PC-9 (cell line): Measurements from ENCODE around the gene EHD4. TPM values are rescaled to one million over a fixed set of nuclear protein-coding genes. Genes with fewer than 3 reads are reported as not detected.

Experiments used
- Bru-seq: library from RNA; stranded (reverse); fragments of 400-500 nt; gene quantifications from one replicate; lab custom pipeline; 2021; lab: Mats Ljungman, UMichigan
- BruChase-seq, 2 experiments: library from RNA; stranded (reverse); fragments of 400-500 nt; gene quantifications; one replicate each; lab custom pipeline; 2021; lab: Mats Ljungman, UMichigan
- BruUV-seq: library from RNA; stranded (reverse); fragments of 400-500 nt; replicated peaks from 2 replicates; lab custom pipeline; 2021; lab: Mats Ljungman, UMichigan
- CTCF ChIA-PET: fragments of 300-600 bp; sonication (Branson Sonifier 250); formaldehyde crosslinking; loops from one replicate; lab custom pipeline; 2022; ENCODE audit warnings: antibody characterized with exemption; lab: Charles Lee
- POLR2A ChIA-PET: fragments of 300-600 bp; sonication (Branson Sonifier 250); formaldehyde crosslinking; loops from one replicate; lab custom pipeline; 2022; ENCODE audit warnings: antibody characterized with exemption; ENCODE audit not compliant: unreplicated experiment; lab: Charles Lee
- DNase-seq, 2 experiments: peaks; one replicate each; pipeline versions ENCODE4 v3.0.0 to v3.0.0-alpha.2; 2015 to 2022; ENCODE audit warnings: mixed read lengths in 1 of 2
- H2AFZ ChIP-seq: fragments of 200-600 bp; sonication (generic); 2 replicates; pipeline ENCODE4 v1.8.1; 2017; ENCODE audit warnings: antibody characterized with exemption
- H3F3A ChIP-seq: fragments of 200-600 bp; sonication (generic); 2 replicates; pipeline ENCODE4 v1.8.1; 2017; ENCODE audit warnings: antibody characterized with exemption, mild to moderate bottlenecking, low read depth; ENCODE audit not compliant: insufficient read depth
- H3K27ac ChIP-seq: fragments of 200-600 bp; sonication (generic); 2 replicates; pipeline ENCODE4 v1.6.1; 2016; ENCODE audit warnings: mixed run types
- H3K27me3 ChIP-seq: fragments of 200-600 bp; sonication (generic); 2 replicates; pipeline ENCODE4 v1.6.1; 2016; ENCODE audit warnings: low read depth, mixed run types; ENCODE audit not compliant: insufficient read depth
- H3K36me3 ChIP-seq: fragments of 200-600 bp; sonication (generic); 2 replicates; pipeline ENCODE4 v1.6.1; 2016; ENCODE audit warnings: low read depth, mixed run types
- H3K4me1 ChIP-seq: fragments of 200-600 bp; sonication (generic); replicated peaks from 2 replicates; pipeline ENCODE4 v1.6.1; 2016; ENCODE audit warnings: mixed run types; ENCODE audit not compliant: insufficient read depth
- H3K4me2 ChIP-seq: fragments of 200-600 bp; sonication (generic); 2 replicates; pipeline ENCODE4 v1.6.1; 2017; ENCODE audit warnings: mixed run types
- H3K4me3 ChIP-seq: fragments of 200-600 bp; sonication (generic); 2 replicates; pipeline ENCODE4 v1.6.1; 2016; ENCODE audit warnings: mixed run types
- H3K79me2 ChIP-seq: fragments of 200-600 bp; sonication (generic); 2 replicates; pipeline ENCODE4 v1.6.1; 2017; ENCODE audit warnings: low read depth, mixed run types
- H3K9me2 ChIP-seq: fragments of 200-600 bp; sonication (generic); 2 replicates; pipeline ENCODE4 v1.8.1; 2017; ENCODE audit warnings: mild to moderate bottlenecking; ENCODE audit not compliant: insufficient read depth
- H3K9me3 ChIP-seq: fragments of 200-600 bp; sonication (generic); 2 replicates; pipeline ENCODE4 v1.8.1; 2016; ENCODE audit warnings: low read depth; ENCODE audit not compliant: insufficient read depth
- H4K20me1 ChIP-seq: fragments of 200-600 bp; sonication (generic); 2 replicates; pipeline ENCODE4 v1.8.1; 2017; ENCODE audit not compliant: insufficient read depth
- EZH2 ChIP-seq: fragments of 200-600 bp; sonication (generic); IDR thresholded peaks from 2 replicates; pipeline ENCODE4 v1.8.0; 2017; ENCODE audit warnings: antibody characterized with exemption, low read depth
- intact Hi-C: fragments of 100-400 bp; cut with micrococcal nuclease; formaldehyde crosslinking; loops from one replicate; pipeline ENCODE4 v1.10.0; 2022; ENCODE audit not compliant: unreplicated experiment
- long read RNA-seq: library from polyadenylated mRNA; stranded (forward); transcript quantifications from one replicate; pipeline ENCODE4 v2.0.0, GENCODE V29; 2022
- total RNA-seq: library from RNA; stranded (reverse); gene quantifications from 2 replicates; pipeline ENCODE4 v1.2.3, GENCODE V29; 2021
- TF ChIP-seq, protein P1 (sequence below): fragments of 200-600 bp; sonication (generic); conservative IDR thresholded peaks from 2 replicates; pipeline ENCODE4 v1.6.1; 2017; ENCODE audit warnings: mixed run types, antibody characterized with exemption, mild to moderate bottlenecking, moderate library complexity

Gene EHD4
- total RNA-seq (15.4 and 18.1 TPM in 2 replicates), Bru-seq, nascent RNA (percentile 78 among the genes with signal in this experiment), BruChase-seq, experiment 1, labeled RNA remaining after a 2-hour chase (percentile 63 among the genes with signal in this experiment), BruChase-seq, experiment 2, labeled RNA remaining after a 6-hour chase (percentile 81 among the genes with signal in this experiment)
- long read RNA-seq, full-length matches to known transcripts, result 39 of 47 reads
- long read RNA-seq, partial matches to known transcripts, result 4 of 47 reads
- long read RNA-seq, other reads (novel, unspliced or antisense), result 4 of 47 reads

- DNase-seq, result peak; percentile 96
- peak within 1 kb of the TSS; percentile 85 for H2AFZ ChIP-seq
- peaks cover 28% of the 10 kb centered on the region for H3K4me1 ChIP-seq
- H3K9me2 ChIP-seq, result no peaks in the 10 kb centered on the region
- CTCF ChIA-PET, result interaction anchor here (0.7 to 2.4 kb wide), 4 partner anchors 68 to 489 kb away, joined by 3 to 7 read pairs (median 5); partner anchors contain the start of gene MAPKBP1
- H4K20me1 ChIP-seq, result no peaks in the 10 kb centered on the region; the same call in 1 of the 2 replicates
- H3K27me3 ChIP-seq, result no peaks in the 10 kb centered on the region
- POLR2A ChIA-PET, result interaction anchor here (0.5 to 1.3 kb wide), 11 partner anchors 17 to 678 kb away, joined by 3 to 6 read pairs (median 3); no protein-coding TSS in a partner anchor
- peak within 1 kb of the TSS; percentile 77 for H3K4me3 ChIP-seq
- peak within 1 kb of the TSS; percentile 78 for H3K4me2 ChIP-seq
- no peaks in the 10 kb centered on the region for H3K36me3 ChIP-seq
- H3K27ac ChIP-seq, result peak within 1 kb of the TSS; percentile 92
- H3F3A ChIP-seq, result peaks cover 21% of the 10 kb centered on the region
- no TSS peak for BruUV-seq
- H3K9me3 ChIP-seq, result no peaks in the 10 kb centered on the region
- H3K79me2 ChIP-seq, result peaks cover 37% of the 10 kb centered on the region
- intact Hi-C loops, result loop anchor here (1.0 to 2.0 kb wide), 4 partner anchors 55 to 198 kb away; partner anchors contain the start of genes MAPKBP1 and PLA2G4B
- TF ChIP-seq EZH2, result no peak
- TF ChIP-seq, protein P1, sequence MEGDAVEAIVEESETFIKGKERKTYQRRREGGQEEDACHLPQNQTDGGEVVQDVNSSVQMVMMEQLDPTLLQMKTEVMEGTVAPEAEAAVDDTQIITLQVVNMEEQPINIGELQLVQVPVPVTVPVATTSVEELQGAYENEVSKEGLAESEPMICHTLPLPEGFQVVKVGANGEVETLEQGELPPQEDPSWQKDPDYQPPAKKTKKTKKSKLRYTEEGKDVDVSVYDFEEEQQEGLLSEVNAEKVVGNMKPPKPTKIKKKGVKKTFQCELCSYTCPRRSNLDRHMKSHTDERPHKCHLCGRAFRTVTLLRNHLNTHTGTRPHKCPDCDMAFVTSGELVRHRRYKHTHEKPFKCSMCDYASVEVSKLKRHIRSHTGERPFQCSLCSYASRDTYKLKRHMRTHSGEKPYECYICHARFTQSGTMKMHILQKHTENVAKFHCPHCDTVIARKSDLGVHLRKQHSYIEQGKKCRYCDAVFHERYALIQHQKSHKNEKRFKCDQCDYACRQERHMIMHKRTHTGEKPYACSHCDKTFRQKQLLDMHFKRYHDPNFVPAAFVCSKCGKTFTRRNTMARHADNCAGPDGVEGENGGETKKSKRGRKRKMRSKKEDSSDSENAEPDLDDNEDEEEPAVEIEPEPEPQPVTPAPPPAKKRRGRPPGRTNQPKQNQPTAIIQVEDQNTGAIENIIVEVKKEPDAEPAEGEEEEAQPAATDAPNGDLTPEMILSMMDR, result no peak; the same call in 1 of the 2 replicates
Observed at GRCh38 chr15:41972253-41973242, at the start of gene EHD4. EHD4 (minus strand) TSS chr15:41972557; CDS start chr15:41972494, 63 bp downstream.

DNA sequence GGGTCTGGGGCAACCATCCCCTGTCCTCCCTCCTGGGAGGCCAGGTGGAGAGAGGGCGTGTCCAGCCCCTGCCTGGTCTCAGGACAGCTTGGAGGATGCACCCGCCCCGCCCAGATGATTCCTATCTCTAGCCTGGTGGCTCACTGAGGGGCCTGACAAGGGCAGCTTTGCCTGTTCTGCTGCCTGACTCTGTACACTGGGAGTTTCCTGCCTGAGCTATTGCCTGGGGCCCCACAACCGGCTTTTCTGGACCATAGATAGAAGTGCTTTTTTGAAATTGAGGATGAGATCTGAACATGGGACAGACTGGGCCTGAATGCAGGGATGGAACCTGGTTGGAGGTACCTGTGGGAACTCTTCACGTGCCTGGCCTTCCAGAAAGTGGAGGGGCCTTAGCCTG is 49.2 kb upstream of the EHD4 start:
- ChIA-PET CTCF (interaction anchor here (0.7 kb wide), 1 partner anchor 57 kb away, joined by 3 read pairs; no protein-coding TSS in a partner anchor), POLR2A (interaction anchor here (0.6 kb wide), 1 partner anchor 25 kb away, joined by 6 read pairs; no protein-coding TSS in a partner anchor)
- Histone ChIP-seq H3K27ac (no peak overlapping the region), H3K9me2 (no peaks in the 10 kb centered on the region), H3K4me2 (no peak overlapping the region), H3K9me3 (no peaks in the 10 kb centered on the region), H4K20me1 (no peaks in the 10 kb centered on the region), H3K27me3 (no peaks in the 10 kb centered on the region), H2AFZ (no peak overlapping the region), H3K79me2 (no peaks in the 10 kb centered on the region), H3K4me1 (no peaks in the 10 kb centered on the region), H3K4me3 (no peak overlapping the region), H3K36me3 (no peaks in the 10 kb centered on the region), H3F3A (no peaks in the 10 kb centered on the region)
- DNase-seq, result no peak
- BruUV-seq, result no TSS peak
- intact Hi-C loops, result no loop called here
- TF ChIP-seq, protein P1, result no peak
- no peak for TF ChIP-seq EZH2

- H3K36me3 ChIP-seq, result no peaks in the 10 kb centered on the region
- H3K9me3 ChIP-seq, result no peaks in the 10 kb centered on the region
- CTCF ChIA-PET, result no interaction called here
- intact Hi-C loops, result no loop called here
- DNase-seq, result no peak
- POLR2A ChIA-PET, result no interaction called here
- H3K9me2 ChIP-seq, result no peaks in the 10 kb centered on the region
- no peaks in the 10 kb centered on the region for H3K4me1 ChIP-seq
- H4K20me1 ChIP-seq, result no peaks in the 10 kb centered on the region
- no peaks in the 10 kb centered on the region for H3K79me2 ChIP-seq
- H3K4me3 ChIP-seq, result no peak within 1 kb of the TSS
- BruUV-seq, result no TSS peak
- no peak within 1 kb of the TSS for H3K4me2 ChIP-seq
- H3K27ac ChIP-seq, result no peak within 1 kb of the TSS
- H3F3A ChIP-seq, result no peaks in the 10 kb centered on the region
- no peak for TF ChIP-seq EZH2
- no peak within 1 kb of the TSS for H2AFZ ChIP-seq
- H3K27me3 ChIP-seq, result no peaks in the 10 kb centered on the region
Observed at GRCh38 chr15:42020713-42021273, 48.4 kb upstream of the EHD4 start, which contains the start of gene PLA2G4E. PLA2G4E (minus strand) TSS chr15:42021042; CDS start chr15:42021030, 12 bp downstream.
